Duodenal mucosa (tissue), 2 donors: ENCODE results near the gene SKOR2.
"Not testable (repeated sequence)": the region's sequence is repeated elsewhere in the genome, so short reads cannot be mapped to it uniquely, and the experiment has no call there.

Experiments
- H3K27ac ChIP-seq: one replicate; pipeline ENCODE4 v1.7.0; 2013; ENCODE audit warnings: low read depth, low read length
- H3K27me3 ChIP-seq, 2 donors: one replicate each; pipeline ENCODE4 v1.7.0; 2013; ENCODE audit warnings: low read length in 2 of 2, control low read depth in 1 of 2; ENCODE audit not compliant: insufficient read depth in 2 of 2, control insufficient read depth in 1 of 2
- H3K36me3 ChIP-seq, 2 donors: one replicate each; pipeline ENCODE4 v1.7.0; 2013; ENCODE audit warnings: low read length in 2 of 2, control low read depth in 1 of 2; ENCODE audit not compliant: insufficient read depth in 2 of 2, control insufficient read depth in 1 of 2
- H3K4me1 ChIP-seq, 2 donors: one replicate each; pipeline ENCODE4 v1.7.0; 2013; ENCODE audit warnings: low read length in 2 of 2, control low read depth in 1 of 2; ENCODE audit not compliant: insufficient read depth in 2 of 2, control insufficient read depth in 1 of 2
- H3K4me3 ChIP-seq, 2 donors: one replicate each; pipeline ENCODE4 v1.7.0; 2013; ENCODE audit warnings: low read length in 2 of 2, low read depth in 1 of 2
- H3K9ac ChIP-seq, 2 donors: one replicate each; pipeline ENCODE4 v1.7.0; 2013; ENCODE audit warnings: low read length in 2 of 2, low read depth in 1 of 2
- H3K9me3 ChIP-seq, 2 donors: one replicate each; pipeline ENCODE4 v1.7.0; 2013; ENCODE audit warnings: low read length in 2 of 2, control low read depth in 1 of 2; ENCODE audit not compliant: control insufficient read depth in 1 of 2

SKOR2 gene

GRCh38 chr18:47172476-47172875, 79.0 kb downstream of the SKOR2 start:
- Histone ChIP-seq H3K4me1 (peaks cover 17 to 18% of the 10 kb centered on the region in 2 donors), H3K9ac (no peak overlapping the region)

GRCh38 chr18:47168913-47169312, 82.5 kb downstream of the SKOR2 start:
- Histone ChIP-seq H3K27ac (no peak overlapping the region), H3K4me1 (peaks cover 3 to 5% of the 10 kb centered on the region in 2 donors), H3K9me3 (no peaks in the 10 kb centered on the region), H3K36me3 (peaks cover 0 to 5% of the 10 kb centered on the region in 2 donors), H3K27me3 (no peaks in the 10 kb centered on the region), H3K4me3 (no peak overlapping the region), H3K9ac (no peak overlapping the region)

More at GRCh38 chr18:47172476-47172875, 79.0 kb downstream of the SKOR2 start:
- Histone ChIP-seq H3K9me3 (no peaks in the 10 kb centered on the region), H3K4me3 (no peak overlapping the region), H3K27me3 (no peaks in the 10 kb centered on the region), H3K36me3 (peaks cover 0 to 5% of the 10 kb centered on the region in 2 donors), H3K27ac (no peak overlapping the region)

GRCh38 chr18:47168509-47168908, 83.0 kb downstream of the SKOR2 start:
- Histone ChIP-seq H3K9ac (no peak overlapping the region), H3K4me3 (no peak overlapping the region), H3K27me3 (no peaks in the 10 kb centered on the region), H3K36me3 (peaks cover 0 to 5% of the 10 kb centered on the region in 2 donors), H3K27ac (no peak overlapping the region), H3K9me3 (no peaks in the 10 kb centered on the region), H3K4me1 (peaks cover 0 to under 1% of the 10 kb centered on the region in 2 donors)

DNA sequence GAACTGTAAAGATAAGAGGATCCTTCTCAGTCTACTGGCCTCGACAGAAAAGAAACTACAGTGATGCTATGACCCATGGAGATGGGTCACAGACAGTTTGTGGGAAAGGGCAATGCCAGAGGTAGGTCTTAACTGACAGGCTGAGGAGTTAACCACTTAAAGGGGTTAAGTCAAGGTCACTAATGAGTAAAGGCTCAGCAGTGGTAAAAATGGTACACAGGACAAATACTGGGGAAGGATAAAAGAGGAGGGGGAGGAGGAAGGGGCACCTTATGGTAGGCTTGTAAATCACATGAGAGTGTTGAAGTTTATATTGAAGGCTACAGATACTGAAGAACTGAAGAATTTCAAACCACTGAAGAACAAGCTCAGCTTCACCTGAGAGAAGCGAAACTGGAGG, 85.2 kb downstream of the SKOR2 start:
- no peak overlapping the region for H3K9ac ChIP-seq
- H3K27ac ChIP-seq, result no peak overlapping the region
- H3K9me3 ChIP-seq, result no peaks in the 10 kb centered on the region
- H3K4me1 ChIP-seq, result no peaks in the 10 kb centered on the region
- no peak overlapping the region for H3K4me3 ChIP-seq
- H3K36me3 ChIP-seq, result no peaks in the 10 kb centered on the region
- no peaks in the 10 kb centered on the region for H3K27me3 ChIP-seq

DNA sequence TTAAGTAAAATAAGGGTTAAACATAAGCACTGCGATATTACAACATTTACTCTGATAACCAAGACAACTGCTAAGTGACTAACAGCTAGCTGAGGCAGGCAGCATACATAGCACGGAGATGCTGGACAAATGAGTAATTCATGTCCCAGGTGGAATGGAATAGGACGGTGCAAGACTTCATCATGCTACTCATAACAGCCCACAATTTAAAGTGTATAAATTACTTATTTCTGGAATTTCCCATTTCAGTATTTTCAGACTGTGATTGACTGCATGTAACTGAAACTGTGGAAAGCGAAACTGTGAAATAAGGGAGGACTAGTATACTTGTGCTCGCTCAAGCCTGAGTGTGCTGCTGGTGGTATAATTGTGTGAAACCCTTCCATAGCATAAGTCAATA, 88.2 kb downstream of the SKOR2 start:
- no peak overlapping the region for H3K27ac ChIP-seq
- peaks cover 0 to 3% of the 10 kb centered on the region in 2 donors for H3K36me3 ChIP-seq
- H3K27me3 ChIP-seq, result no peaks in the 10 kb centered on the region
- no peaks in the 10 kb centered on the region for H3K9me3 ChIP-seq
- no peaks in the 10 kb centered on the region for H3K4me1 ChIP-seq
- no peak overlapping the region for H3K4me3 ChIP-seq
- H3K9ac ChIP-seq, result no peak overlapping the region

- H3K36me3 ChIP-seq, result peaks cover 0 to 3% of the 10 kb centered on the region in 2 donors
Measured at GRCh38 chr18:47160256-47160655, 91.2 kb downstream of the SKOR2 start.

GRCh38 chr18:47158404-47158803, 93.1 kb downstream of the SKOR2 start:
- H3K4me1 ChIP-seq, H3K27ac ChIP-seq, H3K27me3 ChIP-seq, H3K9me3 ChIP-seq, H3K4me3 ChIP-seq, H3K9ac ChIP-seq: not testable (repeated sequence)
- H3K36me3 ChIP-seq, result peaks cover 0 to 10% of the 10 kb centered on the region in 2 donors

More at GRCh38 chr18:47160256-47160655, 91.2 kb downstream of the SKOR2 start:
- Histone ChIP-seq H3K4me3 (no peak overlapping the region), H3K9ac (no peak overlapping the region), H3K27ac (no peak overlapping the region), H3K9me3 (no peaks in the 10 kb centered on the region), H3K27me3 (no peaks in the 10 kb centered on the region), H3K4me1 (no peaks in the 10 kb centered on the region)
